Stimulated activated CD8-positive, alpha-beta memory T cell treated with anti-CD3 and anti-CD28 coated beads, Interleukin-7, amount 100 ng/mL, for 48 hours (primary cell): ENCODE data around the gene MYPOP.
"Not testable (repeated sequence)": the region's sequence is repeated elsewhere in the genome, so short reads cannot be mapped to it uniquely, and the experiment has no call there.

ENCODE experiments used
- DNase-seq, 2 donors: peaks; one replicate each; pipeline ENCODE4 v3.0.0-alpha.2; 2020; ENCODE audit warnings: low read depth in 1 of 2; ENCODE audit errors: extremely low read depth in 1 of 2

The MYPOP gene

DNA sequence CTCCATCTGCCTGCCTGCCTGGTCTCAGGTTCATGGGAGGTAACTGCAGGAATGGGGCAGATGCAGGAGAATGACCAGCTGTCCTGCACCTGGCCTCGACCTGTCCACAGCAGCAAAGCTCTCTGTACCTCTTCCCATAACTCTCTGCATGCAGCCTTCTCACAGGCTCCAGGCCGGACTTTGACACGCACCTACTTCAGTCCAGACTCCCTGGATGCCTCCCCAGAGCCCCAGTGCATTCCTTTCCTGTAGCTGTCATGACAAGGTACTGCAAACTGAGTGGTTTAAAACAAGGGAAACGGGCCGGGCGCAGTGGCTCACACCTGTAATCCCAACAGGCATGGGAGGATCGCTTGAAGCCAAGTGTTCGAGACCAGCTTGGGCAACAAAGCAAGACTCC is 8.9 kb upstream of the MYPOP start:
- DNase-seq: no peak

DNA sequence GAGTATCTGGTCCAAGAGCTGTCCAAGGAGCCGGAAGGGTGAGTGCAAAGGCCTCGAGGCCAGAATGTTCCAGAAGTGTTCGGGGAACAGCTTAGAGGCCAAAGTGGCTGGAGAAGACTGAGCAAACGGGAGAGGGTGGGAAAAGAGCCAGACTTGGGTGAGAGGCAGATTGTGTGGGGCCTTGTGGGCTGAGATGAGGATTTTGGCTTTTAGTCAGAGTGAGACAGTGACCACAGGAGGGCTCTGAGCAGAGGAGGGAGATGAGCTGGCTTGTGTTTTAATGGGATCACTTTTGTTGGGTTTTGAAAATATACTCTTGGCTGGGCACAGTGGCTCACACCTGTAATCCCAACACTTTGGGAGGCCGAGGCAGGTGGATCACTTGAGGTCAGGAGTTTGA is 6.5 kb upstream of the MYPOP start:
- no peak for DNase-seq

DNA sequence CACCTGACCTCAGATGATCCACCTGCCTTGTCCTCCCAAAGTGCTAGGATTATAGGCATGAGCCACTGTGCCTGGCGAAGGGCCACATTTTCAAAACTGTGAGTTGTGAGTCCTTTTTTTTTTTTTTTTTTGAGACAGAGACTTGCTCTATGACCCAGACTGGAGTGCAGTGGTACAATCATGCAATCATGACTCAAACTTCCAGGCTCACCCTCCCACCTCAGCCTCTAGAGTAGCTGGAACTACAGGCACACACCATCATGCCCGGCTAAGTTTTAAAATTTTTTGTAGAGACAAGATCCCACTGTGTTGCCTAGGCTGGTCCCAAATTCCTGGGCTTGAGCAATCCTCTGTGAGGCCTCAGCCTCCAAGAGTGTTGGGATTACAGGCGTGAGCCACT is 3.8 kb upstream of the MYPOP start:
- DNase-seq: no peak

DNA sequence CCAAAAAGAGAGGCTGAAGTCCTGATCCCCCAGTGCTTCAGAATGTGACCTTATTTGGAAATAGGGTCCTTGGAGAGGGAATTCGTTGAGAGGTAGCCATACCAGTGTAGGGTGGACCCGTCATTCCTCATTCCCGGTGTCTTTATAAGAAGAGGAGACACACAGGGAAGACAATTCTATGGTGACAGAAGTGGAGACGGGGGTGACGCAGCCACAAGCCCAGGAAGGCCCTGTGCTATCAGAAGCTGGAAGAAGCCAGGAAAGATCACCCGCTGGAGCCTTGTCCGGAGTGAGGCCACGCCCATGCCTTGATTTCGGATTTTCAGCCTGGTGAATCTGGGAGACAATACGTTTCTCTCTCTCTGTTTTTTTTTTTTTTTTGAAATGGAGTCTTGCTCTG is 2.6 kb upstream of the MYPOP start:
- no peak for DNase-seq

DNA sequence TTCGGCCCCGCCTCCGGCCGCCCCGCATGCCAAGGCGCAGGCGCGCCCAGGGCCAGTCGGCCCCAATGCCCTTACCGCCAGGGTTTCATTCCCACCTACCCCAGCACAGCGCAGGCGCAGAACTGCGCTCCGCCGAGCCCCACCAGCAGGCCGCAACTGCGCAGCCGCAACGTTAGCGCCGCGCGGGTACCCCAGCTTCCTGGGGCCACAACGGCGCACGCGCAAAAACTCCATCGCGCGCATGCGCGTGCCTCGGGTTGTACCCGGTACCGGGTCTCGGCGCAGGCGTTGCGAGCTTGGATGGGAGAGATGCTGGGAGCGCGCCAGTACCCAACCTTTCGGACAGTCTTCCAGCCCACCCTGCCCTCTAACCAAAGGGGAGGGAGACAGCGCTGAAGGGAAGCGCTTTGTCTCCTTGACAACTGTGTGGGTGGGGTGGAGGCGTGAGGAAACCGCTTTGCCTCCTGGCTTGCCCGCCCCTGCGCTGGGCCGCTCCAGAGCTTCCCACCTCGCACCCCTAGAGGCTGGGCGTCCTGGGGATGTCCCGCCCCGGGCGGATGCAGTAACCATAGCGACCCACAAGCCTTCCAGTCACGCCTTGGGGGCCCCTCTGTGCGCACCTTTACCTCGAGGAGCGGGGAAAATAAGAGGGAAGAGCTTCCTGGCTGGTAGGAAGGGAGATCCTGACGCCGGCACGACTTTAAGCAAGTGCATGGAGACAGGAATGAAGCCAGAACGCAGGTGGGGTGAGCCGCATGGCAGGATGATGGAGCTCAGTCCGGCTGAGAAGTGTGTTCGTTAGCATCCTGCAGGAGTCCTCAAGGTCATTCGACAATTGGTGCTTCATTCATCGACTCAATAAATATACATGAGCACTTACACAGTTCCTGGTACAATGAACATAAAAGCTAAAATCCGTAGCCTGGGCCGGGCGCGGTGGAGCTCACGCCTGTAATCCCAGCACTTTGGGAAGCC is 525 bp upstream of the MYPOP start:
- DNase-seq: peak; percentile 96 to 100

DNA sequence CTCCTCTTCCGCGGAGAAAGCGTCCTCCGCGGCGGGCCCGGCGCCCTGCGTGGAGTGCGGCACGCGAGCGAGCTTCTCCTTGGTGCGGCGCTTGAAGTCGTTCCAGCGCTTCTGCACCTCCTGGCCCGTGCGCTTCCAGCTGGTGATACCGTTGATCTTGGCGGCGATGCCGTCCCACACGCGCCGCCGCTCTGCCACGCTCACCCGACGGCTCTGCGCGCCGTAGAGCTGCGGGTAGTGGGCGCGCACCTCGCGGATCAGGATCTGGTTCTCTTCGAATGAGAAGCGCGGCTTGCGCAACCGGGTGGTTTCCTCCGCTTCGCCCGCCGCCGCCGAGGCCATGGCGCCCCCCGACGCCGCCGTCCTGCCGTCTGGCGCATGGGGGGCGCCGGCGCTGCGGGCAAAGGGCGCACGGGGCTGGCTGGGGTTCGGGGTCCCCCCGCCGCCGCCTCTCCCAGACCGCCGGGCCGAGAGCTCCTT is 941 bp downstream of the MYPOP start:
- DNase-seq: no peak

DNA sequence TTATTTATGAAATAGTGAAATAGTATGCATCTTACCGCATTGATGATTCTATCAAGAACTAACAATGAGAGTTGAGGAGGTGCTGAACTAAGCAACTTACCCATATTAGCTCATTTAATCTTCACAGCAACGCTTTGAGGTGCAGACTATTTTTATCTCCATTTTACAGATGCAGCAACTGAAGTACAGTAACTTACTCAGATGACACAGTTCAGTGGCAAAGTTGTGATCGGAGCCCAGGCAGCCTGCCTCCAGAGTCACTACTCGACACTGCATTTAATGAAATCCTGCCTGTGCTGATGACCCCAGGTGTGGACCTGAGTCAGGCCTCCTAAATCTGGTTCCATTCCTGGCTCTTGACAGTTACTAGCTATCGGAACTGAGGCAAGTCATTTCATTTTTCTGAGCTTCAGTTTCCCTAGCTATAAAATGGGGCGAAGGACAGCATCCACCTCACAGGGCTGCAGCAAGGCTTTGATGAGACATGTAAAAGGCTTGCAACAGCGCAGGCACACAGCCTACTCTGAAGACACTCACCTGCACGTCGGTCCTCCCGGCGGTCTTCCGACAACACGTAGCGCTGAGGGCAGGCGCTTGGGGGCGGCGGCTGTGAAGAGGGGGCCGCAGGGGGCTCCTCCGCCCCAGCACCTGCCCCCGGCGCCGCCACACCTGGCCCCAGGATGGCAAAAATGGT is 1.5 kb downstream of the MYPOP start:
- DNase-seq: no peak

DNA sequence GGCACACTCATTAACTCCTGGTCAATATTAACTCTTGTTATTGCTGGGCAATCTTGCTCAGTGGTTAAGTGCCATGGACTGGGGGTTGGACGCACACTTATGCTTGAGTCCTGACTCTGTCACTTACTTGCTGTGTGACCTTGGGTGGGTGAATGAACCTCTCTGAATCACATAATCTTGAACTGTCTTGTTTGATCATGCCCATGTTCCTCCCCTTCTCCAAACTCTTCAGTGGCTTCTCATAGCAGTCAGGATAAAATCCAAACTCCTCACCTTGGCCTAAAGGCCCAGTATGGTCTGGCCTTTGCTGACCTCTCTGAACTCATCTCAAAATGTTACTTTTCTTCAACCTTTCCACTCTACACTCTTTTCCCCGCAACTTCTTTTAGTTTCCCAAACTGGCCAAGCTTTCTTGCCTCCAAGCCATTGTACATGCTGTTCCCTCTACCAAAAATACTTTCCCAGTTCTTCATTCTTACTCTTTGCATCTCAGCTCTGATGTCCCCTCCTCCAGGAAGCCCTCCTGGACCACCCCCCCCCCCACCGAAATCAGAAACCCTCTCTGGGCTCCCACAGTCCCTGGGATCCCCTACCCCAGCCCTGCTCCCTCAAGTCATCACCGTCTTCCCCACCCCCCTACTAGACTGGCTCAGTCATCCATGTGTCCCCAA is 2.4 kb downstream of the MYPOP start:
- no peak for DNase-seq

DNA sequence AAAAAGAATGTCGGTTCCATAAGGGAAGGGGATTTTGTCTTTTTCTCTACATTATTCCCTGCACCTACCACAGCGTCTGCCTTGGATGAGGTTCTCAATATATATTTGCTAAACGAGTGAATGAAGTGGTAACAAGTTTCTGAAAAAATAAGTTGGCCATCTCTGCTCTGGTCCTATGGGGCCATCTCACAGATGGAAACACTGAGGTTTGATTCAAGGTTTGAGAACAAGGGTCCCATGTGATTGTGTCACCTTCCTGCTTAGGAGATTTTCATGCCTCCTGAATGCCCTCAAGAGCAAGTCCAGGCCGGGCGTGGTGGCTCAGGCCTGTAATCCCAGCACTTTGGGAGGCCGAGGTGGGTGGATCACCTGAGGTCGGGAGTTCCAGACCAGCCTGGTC is 3.2 kb downstream of the MYPOP start:
- DNase-seq: no peak

DNA sequence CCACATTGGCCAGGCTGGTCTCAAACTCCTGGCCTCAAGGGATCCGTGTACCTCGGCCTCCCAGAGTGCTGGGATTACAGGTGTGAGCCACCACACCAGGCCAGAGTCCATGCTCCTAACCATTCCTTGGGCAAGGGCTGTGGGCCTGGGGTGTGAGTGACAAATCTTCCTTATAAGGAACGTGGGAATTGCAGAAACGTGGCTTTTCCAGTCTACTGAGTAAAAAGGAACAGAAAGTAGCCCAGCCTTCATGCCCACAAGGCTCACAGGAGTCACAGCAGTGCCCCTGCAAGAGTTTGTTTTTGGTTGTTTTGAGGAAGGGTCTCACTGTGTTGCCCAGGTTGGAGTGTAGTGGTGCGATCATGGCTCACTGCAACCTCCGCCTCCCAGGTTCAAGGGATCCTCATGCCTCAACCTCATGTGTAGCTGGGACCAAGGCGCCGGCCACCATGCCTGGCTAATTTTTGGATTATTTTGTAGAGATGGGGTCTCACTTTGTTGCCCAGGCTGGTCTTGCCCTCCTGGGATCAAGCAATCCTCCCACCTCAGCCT is 5.1 kb downstream of the MYPOP start:
- DNase-seq: no peak

DNA sequence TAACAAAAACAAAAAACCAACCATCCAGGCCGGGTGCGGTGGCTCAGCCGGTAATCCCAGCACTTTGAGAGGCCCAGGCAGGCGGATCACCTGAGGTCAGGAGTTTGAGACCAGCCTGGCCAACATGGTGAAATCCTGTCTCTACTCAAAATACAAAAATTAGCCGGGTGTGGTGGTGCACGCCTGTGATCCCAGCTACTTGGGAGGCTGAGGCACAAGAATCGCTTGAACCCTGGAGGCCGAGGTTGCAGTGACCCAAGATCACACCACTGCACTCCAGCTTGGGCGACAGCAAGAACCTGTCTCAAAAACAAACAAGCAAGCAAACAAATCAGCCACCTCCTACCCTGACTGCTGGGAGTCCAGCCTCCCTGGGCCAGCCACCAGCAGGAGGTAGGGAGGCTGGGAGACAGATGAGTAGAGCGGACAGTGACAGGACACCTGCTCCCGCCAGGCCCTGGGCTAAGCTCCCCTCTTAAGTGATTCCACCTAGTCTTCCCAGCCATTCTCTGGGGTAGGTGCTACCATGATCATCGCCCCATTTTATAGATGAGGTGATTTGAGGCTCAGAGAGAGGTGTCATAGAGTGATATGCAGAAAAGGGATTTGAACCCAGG is 6.3 kb downstream of the MYPOP start:
- DNase-seq: not testable (repeated sequence)

DNA sequence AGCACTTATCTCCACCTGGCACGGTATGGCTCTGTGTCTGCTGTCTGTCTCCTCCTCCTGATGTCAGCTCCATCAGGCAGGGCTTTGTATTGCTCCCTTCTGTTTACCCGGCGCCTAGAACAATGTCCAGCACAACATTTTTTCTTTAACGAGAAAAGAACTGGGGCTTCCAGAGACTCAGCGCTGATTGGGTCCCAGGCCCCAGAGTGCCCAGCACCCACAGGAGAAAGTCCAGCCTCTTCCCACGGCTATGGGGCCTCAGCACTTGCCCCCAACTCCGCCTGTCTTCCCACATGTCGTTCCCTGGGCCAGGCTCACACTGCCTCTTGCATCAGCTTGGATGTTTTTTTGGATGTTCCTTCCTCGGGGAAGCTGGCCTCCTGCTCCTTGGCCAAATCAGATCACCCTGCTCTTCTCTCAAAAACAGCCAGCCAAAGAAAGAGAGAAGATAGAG is 6.9 kb downstream of the MYPOP start:
- DNase-seq: no peak

DNA sequence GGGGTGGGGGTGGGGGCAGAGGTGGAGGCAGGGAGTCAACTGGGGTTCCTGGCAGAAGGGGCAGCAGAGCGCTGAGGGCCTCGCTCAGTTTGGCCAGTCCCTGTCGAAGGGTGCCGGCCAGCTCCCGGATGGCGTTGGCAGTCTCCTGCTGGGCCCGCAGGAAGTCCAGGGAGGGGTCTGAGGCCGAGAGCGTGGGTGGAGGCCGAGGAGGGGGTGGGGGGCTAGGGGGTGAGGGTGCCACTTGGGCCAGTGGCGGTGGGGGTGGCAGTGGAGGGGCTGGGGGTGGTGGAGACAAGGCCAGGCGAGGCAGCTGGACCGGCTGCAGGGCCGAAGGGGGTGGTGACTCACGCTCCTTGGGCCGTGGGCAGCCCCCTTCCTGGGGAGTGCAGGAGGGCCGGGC is 11.5 kb downstream of the MYPOP start:
- DNase-seq: no peak

DNA sequence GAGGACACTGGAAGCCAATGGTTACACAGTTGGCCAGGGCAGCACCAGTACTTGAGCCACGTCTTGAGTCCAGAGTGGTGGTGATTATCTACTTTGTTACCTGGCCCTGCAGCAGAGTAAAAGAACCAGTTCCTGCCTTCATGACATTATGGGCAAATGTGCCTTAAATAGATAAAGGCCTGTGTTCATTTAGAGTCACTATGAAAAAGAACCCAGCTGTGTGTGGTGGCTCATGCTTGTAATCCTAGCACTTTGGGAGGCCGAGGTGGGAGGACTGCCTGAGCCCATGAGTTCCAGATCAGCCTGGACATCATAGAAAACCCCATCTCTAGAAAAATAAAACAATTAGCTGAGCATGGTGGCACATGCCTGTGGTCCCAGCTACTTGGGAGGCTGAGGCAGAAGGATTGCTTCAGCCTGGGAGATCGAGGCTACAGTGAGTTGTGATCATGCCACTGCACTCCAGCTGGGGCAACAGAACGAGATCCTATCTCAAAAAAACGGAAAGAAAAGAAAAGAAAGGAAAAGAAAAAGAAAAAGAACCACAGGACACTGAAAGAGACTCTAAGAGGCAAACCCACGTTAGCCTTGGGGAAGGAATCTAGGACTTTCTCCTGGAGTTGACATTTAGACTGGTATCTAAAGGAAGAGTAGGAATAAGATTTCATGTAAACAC is 13.1 kb downstream of the MYPOP start:
- DNase-seq: no peak

DNA sequence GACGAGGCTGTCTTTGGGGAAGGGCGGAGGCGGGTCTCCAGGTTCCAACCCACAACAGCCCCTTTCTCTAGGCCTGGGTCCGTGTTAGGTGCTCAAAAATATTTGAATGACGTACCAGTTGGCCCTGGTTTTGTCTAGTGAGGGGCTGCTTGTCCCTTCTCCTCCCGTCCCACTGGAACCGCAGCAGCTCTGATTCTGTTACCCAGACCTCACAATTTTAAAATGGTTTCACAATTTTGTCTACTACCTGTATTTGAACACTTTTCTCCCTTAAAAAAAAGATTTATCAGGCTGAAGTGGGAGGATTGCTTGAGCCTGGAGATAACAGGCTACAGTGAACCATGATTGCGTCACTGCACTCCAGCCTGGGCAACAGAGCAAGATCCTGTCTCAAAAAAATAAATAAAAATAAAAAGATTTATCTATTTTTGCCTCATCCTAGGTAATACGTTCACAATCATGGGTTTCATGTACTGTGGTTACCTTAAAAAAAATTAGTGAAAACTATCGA is 15.2 kb downstream of the MYPOP start:
- no peak for DNase-seq

DNA sequence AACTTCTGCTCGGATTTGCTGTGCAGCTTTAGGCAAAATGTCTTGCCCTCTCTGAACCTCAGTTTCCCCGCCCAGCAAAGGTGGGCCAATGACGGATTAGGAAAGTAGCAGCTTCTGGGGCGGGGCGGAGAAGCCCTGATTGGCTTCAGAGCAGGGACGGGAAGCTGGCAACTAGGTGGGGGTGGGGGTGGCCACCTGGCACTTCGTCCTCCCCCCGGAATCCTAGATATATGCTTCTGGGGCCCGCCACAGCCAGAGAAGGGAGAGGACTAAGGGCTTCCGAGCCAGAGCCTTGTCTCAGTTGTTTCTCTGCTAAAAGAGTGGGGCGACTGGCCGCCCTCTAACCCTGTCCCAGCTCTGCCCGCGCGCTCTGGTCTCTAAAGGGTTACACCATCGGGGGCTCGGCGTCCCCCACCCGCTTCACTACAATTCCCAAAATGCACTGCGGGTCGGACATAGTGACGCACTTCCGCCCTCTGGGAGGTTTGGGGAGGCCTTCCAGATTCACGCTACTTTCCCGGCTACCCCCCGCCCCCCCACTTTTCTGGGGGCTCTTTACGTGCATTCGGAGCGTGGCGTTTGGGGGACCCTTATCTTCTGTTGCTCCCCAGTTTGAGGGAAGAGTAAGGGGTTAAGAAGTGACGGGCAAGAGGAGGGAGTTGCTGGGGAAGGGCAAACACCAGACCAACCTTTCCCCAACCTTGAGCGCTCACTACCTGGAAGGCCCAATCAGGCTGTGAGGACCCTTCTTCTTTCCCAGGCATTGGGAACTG is 15.8 kb downstream of the MYPOP start:
- DNase-seq: peak; percentile 73 to 91

DNA sequence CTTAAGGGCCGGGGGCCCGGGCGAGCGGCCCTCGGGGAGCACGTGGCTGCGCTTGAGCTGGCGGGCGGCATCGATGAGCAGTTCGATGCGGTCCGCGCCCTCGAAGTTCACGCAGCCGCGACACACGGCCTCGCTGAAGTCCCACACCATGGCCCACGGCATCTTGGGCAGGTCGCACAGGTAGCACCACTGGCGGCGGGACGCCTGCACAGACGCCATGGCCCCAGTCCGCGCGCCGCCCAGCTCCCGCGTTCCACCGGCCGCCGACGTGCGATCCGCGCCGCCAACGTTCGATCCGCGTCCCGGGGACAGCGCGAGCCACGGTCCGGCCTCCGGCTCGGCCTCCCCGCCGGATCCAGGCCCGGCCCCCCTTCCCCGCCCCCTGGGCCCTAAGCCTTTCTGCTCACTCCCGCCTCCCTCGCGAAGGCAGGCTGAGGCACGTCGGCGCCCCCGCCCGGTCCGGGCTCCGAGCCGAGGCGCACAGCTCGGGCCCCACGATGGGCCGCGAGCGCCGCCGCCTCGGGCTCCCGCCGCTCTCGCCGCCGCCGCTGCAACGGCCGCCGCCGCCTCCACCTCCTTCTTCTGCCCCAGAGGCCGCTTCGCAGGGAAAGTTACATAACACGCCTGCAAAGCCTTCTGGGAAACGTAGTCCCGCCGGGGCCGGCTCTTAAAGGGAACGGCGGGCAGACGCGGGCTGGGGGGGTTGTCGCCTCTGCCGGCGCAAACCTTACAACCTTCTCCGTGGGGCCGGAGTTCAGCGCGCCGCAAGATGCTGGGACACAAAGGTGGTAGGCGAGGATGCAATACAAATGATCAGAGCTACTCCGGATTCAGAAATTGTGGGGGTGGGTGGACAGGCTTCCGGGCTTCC is 16.6 kb downstream of the MYPOP start, which contains the start of gene IRF2BP1:
Gene IRF2BP1 (minus strand): TSS at position 586 of the 871 bp plus-strand sequence. CDS start 367 bp downstream, at position 219.
- DNase-seq: peak; percentile 69 to 83
